Subcutaneous adipose tissue (tissue), 4 donors: Measurements from ENCODE around the gene DAP. TPM values are rescaled to one million over a fixed set of nuclear protein-coding genes. Genes with fewer than 3 reads are reported as not detected.

ENCODE experiments used
- total RNA-seq, 4 donors: library from RNA; depleted of rRNA; stranded (reverse); fragments of >200 nt; gene quantifications; one replicate each; pipeline ENCODE4 v1.1.0, GENCODE V29; 2016
- TF ChIP-seq, protein P1 (sequence below): fragments of 450-650 bp; IDR thresholded peaks from one replicate; pipeline ENCODE4 v1.5.1; 2016; ENCODE audit warnings: low read depth, mild to moderate bottlenecking, control low read depth, antibody characterized with exemption, moderate library complexity

DAP gene, protein sequence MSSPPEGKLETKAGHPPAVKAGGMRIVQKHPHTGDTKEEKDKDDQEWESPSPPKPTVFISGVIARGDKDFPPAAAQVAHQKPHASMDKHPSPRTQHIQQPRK
- total RNA-seq = 10 to 100 TPM; 52.9 to 56.7 (median 53.6) TPM

DNA sequence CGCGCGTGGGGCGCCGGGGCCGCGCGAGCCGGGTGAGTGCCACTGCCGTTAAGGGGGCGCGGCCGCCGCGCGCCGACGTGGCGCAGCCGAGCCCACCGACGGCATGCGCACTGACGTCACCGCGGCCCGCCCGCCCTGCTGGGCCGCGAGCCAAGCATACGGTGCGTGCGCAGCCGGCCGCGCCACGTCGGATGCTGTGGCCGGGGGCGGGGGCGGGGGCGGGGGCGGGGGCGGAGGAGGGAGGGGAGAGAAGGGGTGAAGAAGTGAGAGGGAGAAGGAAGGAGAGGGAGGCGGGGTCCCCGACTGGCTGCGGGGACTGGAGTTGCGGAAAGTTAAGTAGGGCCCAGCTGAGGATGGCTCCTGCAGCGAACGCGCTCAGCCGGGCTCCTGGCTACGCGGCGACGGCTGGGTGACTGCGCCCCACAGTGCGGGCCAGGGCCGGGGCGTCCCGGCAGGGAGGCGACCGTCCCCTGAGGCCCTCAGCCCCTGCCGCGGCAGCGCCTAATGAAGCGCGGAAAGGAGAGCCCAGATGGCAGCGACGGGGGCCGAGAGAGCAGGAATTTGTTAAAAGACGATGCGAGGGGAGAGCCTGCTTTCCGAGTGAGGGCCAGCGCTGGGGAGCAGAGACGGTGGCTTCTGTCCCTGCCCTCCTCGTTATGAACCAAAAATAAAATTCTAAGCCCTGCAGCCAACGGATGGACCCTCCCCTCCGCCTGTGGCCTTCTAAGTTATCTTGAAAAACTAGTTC is at the start of gene DAP:
Gene DAP (minus strand): TSS at position 50 of the 748 bp plus-strand sequence. CDS start 166 bp downstream, outside the sequence.
- TF ChIP-seq, protein P1, sequence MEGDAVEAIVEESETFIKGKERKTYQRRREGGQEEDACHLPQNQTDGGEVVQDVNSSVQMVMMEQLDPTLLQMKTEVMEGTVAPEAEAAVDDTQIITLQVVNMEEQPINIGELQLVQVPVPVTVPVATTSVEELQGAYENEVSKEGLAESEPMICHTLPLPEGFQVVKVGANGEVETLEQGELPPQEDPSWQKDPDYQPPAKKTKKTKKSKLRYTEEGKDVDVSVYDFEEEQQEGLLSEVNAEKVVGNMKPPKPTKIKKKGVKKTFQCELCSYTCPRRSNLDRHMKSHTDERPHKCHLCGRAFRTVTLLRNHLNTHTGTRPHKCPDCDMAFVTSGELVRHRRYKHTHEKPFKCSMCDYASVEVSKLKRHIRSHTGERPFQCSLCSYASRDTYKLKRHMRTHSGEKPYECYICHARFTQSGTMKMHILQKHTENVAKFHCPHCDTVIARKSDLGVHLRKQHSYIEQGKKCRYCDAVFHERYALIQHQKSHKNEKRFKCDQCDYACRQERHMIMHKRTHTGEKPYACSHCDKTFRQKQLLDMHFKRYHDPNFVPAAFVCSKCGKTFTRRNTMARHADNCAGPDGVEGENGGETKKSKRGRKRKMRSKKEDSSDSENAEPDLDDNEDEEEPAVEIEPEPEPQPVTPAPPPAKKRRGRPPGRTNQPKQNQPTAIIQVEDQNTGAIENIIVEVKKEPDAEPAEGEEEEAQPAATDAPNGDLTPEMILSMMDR = no peak

DNA sequence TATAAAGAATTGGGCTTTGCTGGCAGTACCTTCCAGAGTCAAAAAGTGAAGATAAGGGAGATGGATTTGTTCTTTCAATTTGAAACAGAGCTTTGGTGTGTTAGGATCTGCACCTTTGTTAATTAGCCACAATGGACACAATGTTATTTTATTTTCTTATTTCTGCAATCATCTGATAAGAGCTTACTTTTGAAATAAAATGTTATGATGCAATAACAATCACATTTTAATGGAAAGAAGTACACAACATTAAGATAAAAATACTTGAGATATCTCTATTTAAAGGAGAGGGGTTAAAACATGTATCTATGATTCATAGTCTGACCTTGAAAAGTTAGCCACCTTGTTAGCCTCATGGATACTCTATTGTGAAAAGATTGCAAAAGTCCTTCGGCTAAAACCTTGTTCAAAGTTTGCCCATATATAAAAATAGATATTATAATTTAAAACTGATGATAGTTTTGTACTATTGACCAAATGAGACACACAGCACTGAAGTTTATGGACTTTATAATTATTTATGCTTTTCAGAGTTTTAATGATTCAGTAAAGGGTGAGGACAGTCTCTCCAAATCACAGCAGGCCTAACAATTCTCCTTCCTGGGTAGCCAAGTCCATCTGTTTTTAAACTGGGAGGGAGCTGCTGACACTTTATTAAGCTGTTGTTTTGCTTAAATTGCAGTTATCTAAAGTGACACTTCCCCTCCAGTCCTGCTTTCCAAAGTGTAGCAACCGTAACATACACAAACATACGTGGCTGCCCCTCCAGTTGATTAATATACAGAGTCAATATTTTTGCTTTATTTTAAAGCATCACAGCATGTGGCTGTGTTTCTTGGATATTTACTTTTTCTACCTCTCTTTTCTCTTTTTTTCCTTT is 47.6 kb upstream of the DAP start:
- TF ChIP-seq, protein P1 = no peak

DNA sequence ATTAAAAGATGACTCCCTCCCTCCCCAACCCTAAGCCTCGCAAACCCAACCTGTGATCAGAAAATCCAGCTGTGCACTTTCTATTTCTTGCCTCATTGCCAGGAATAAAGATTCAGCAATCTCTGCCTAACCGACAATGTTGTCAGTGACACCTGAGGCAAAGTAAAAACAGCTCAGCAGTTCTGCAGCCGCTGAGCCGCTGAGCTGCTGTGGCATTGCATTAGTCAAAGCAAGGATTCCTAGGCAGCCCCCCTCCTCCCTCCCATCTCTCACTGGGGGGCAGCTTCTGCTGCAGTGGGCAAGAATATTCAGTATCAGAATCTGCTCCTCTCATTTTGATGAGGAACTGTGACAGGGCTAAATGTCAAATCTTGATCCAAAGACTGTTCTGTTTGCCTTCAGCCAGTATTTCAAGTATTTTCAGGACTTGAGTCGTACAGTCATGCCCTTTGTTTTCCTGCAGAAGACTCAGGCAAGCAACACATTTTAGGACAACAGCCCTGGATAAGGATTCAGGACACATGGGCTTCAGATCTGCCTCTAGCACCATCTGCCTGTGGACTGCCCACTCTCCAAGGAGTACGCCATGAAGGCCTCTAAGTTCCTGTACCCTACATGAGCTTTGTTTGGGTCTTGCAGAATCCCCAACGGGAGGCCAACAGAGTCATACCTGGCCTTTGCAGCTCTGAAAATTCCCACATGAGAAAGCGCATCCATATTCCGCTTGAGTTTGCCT is 41.1 kb upstream of the DAP start:
- TF ChIP-seq, protein P1 = no peak

DNA sequence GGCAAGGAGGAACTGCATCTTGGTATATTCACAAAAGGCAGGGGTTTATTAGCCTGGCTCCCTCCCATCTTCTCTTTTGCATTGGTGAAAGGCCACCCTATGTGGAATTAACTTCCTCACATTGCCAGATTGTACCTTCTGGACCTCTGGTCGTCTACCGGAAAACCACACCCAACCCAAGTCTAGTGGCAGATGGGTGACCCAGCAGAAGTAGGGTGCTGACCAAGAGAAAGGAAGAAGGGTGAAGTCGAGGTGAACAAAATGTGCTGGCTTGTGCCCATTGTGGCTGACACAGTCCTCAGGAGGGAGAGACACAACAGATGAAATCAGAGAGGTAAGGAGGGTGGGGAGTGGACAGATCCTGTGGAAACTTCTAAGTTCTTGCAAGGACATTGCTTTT is 39.8 kb upstream of the DAP start:
- TF ChIP-seq, protein P1 = no peak

DNA sequence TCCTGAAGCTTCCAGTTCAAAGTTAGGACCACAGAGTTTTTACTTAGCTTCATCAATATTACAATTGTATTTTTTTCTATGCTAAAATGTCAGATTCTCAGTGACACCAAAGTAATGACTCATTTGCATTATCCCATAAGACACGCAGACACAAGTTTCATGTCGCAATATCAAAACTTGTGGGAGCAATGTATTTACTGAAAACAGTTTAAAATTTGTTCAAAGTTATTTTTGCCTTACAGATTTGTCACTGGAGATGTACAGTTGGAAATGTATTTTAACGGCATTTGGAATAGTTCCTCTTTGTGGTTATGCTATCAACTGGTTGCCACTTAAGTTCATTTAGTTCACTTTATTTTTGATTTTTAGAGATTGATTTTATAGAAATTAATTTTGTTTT is 36.2 kb upstream of the DAP start:
- TF ChIP-seq, protein P1 = no peak

DNA sequence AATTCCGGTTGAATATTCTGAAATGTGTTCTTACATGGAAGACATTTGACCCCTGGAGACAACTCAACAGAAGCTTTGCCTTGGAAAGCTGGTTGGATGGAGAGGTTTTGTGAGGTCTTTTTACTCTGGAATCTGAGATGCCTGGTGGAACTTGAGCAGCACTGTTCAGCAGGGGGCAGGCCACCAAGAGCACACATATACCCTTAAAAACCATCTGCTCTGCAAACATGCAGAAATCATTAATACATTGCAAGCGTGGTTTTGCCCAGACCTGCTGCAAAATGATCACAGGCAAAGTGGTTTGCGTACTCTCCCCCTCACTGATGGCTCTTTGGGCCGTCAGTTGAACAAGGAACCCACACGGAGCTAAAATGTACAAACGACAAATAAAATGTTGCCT is 32.8 kb upstream of the DAP start:
- TF ChIP-seq, protein P1 = no peak

DNA sequence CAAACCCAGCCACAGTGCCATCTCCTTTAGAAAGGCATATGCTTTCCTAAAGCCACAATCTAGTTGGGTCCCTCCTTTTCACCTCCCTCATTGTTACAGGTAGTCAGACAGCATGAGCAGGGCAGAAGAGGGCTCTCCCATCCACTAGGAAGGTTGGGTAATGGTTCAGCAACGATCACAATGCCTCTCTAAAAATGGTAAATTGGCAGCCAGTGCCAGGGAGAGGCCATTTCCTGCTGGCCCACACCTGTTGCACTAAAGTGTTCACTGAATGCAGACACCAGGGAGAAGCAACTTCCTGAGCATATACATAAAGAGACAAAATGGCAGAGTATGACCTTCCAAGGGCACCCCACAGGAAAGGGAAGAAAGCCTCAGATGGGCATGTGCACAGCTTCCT is 31.3 kb upstream of the DAP start:
- TF ChIP-seq, protein P1 = no peak
